H1 (cell line): Measurements from ENCODE around the gene CHPT1. TPM values are rescaled to one million over a fixed set of nuclear protein-coding genes. Genes with fewer than 3 reads are reported as not detected.

Experiments
- CTCF ChIA-PET: fragments of 300-600 bp; sonication (Branson Sonifier 250); formaldehyde crosslinking; loops from one replicate; lab custom pipeline; 2021; ENCODE audit not compliant: partially characterized antibody; lab: Charles Lee
- POLR2A ChIA-PET: fragments of 300-600 bp; sonication (Branson Sonifier 250); formaldehyde crosslinking; loops from one replicate; lab custom pipeline; 2021; ENCODE audit warnings: inconsistent platforms; ENCODE audit not compliant: partially characterized antibody; lab: Charles Lee
- DNase-seq, 2 experiments: peaks; one replicate each; pipeline versions ENCODE4 v3.0.0 to v3.0.0-alpha.2; 2010 to 2022; ENCODE audit warnings: low spot score in 2 of 2, low read depth in 1 of 2, mixed read lengths in 1 of 2
- FAIRE-seq: peaks from 2 replicates; lab custom pipeline; 2011; peaks lifted over from hg19 to GRCh38; lab: Jason Lieb, UNC
- H2AFZ ChIP-seq: 2 replicates; pipeline ENCODE4 v1.8.1; 2012; ENCODE audit warnings: low read length, inconsistent platforms
- H2AK5ac ChIP-seq: 2 replicates; pipeline ENCODE4 v1.6.1; 2013; ENCODE audit warnings: low read depth, low read length
- H2BK120ac ChIP-seq: replicated peaks from 2 replicates; pipeline ENCODE3; 2013; ENCODE audit warnings: low read depth, low read length, inconsistent platforms
- H2BK12ac ChIP-seq: 2 replicates; pipeline ENCODE4 v1.6.1; 2013; ENCODE audit warnings: low read depth, low read length
- H2BK15ac ChIP-seq: 2 replicates; pipeline ENCODE4 v1.6.1; 2013; ENCODE audit warnings: low read length
- H2BK20ac ChIP-seq: 2 replicates; pipeline ENCODE4 v1.6.1; 2013; ENCODE audit warnings: low read length
- H2BK5ac ChIP-seq: 2 replicates; pipeline ENCODE4 v1.6.1; 2013; ENCODE audit warnings: low read depth, low read length
- H3K14ac ChIP-seq: 2 replicates; pipeline ENCODE4 v1.6.1; 2013; ENCODE audit warnings: inconsistent platforms; ENCODE audit not compliant: insufficient read length
- H3K18ac ChIP-seq: 2 replicates; pipeline ENCODE4 v1.6.1; 2013; ENCODE audit warnings: low read length; ENCODE audit errors: extremely low read depth
- H3K23ac ChIP-seq: 2 replicates; pipeline ENCODE4 v1.6.1; 2013; ENCODE audit warnings: inconsistent platforms; ENCODE audit not compliant: insufficient read length
- H3K23me2 ChIP-seq: 2 replicates; pipeline ENCODE4 v1.6.1; 2013; ENCODE audit warnings: low read depth, low read length
- H3K27ac ChIP-seq: 2 replicates; pipeline ENCODE4 v1.6.1; 2011; ENCODE audit warnings: low read depth, low read length, inconsistent platforms
- H3K27me3 ChIP-seq, 4 experiments: replicated peaks in 1 of 4; 1 replicate in 1 of 4; 2 replicates in 3 of 4; pipeline versions ENCODE4 v1.6.1 to v1.8.1; 2011 to 2013; ENCODE audit warnings: low read length in 3 of 4, mild to moderate bottlenecking in 3 of 4, inconsistent platforms in 2 of 4, mixed read lengths in 2 of 4, moderate library complexity in 1 of 4; ENCODE audit not compliant: control insufficient read depth in 3 of 4, insufficient read depth in 3 of 4; ENCODE audit errors: extremely low read depth in 1 of 4
- H3K36me3 ChIP-seq, 4 experiments: 2 replicates each; pipeline versions ENCODE4 v1.6.1 to v1.8.1; 2011 to 2013; ENCODE audit warnings: mild to moderate bottlenecking in 4 of 4, low read length in 3 of 4, moderate library complexity in 2 of 4, control low read depth in 1 of 4, inconsistent platforms in 1 of 4; ENCODE audit not compliant: insufficient read depth in 4 of 4, control insufficient read depth in 2 of 4
- H3K4ac ChIP-seq: replicated peaks from 2 replicates; pipeline ENCODE3; 2013; ENCODE audit warnings: low read length, low read depth, mixed read lengths, inconsistent platforms; ENCODE audit not compliant: insufficient read length
- H3K4me1 ChIP-seq, 4 experiments: replicated peaks in 1 of 4; 1 replicate in 1 of 4; 2 replicates in 3 of 4; pipeline versions ENCODE4 v1.6.1 to v1.8.1; 2011 to 2013; ENCODE audit warnings: low read length in 3 of 4, inconsistent platforms in 2 of 4, mixed read lengths in 1 of 4; ENCODE audit not compliant: insufficient read depth in 4 of 4, control insufficient read depth in 3 of 4
- H3K4me2 ChIP-seq, 2 experiments: 2 replicates each; pipeline versions ENCODE4 v1.6.1 to v1.8.1; 2011 to 2013; ENCODE audit warnings: low read depth in 2 of 2, low read length in 2 of 2, control low read depth in 1 of 2, inconsistent platforms in 1 of 2, mild to moderate bottlenecking in 1 of 2; ENCODE audit not compliant: insufficient read depth in 1 of 2
- H3K4me3 ChIP-seq, 4 experiments: fragments of 200-600, 300-600 bp in 1 of 4; sonication (generic), shearing (Covaris generic), sonication (Bioruptor Twin) in 1 of 4; 2 replicates each; pipeline versions ENCODE4 v1.5.1 to v1.8.1; 2011 to 2016; ENCODE audit warnings: low read length in 4 of 4, low read depth in 3 of 4, control low read depth in 2 of 4, inconsistent platforms in 2 of 4, mild to moderate bottlenecking in 2 of 4, mixed read lengths in 1 of 4, moderate library complexity in 1 of 4; ENCODE audit not compliant: insufficient read depth in 2 of 4; ENCODE audit errors: extremely low read depth in 1 of 4
- H3K56ac ChIP-seq: replicated peaks from 2 replicates; pipeline ENCODE3; 2013; ENCODE audit warnings: low read depth, mild to moderate bottlenecking, mixed read lengths, low read length, inconsistent platforms; ENCODE audit not compliant: insufficient read length
- H3K79me1 ChIP-seq: 2 replicates; pipeline ENCODE4 v1.6.1; 2013; ENCODE audit warnings: low read depth, low read length, control low read depth
- H3K79me2 ChIP-seq, 2 experiments: 2 replicates each; pipeline versions ENCODE4 v1.6.1 to v1.8.1; 2012 to 2013; ENCODE audit warnings: low read length in 2 of 2, mild to moderate bottlenecking in 2 of 2, inconsistent platforms in 1 of 2; ENCODE audit not compliant: insufficient read depth in 2 of 2, control insufficient read depth in 1 of 2
- H3K9ac ChIP-seq, 4 experiments: replicated peaks in 1 of 4; 1 replicate in 1 of 4; 2 replicates in 3 of 4; pipeline versions ENCODE4 v1.6.1 to v1.8.1; 2011 to 2013; ENCODE audit warnings: low read depth in 3 of 4, low read length in 3 of 4, control low read depth in 2 of 4, mild to moderate bottlenecking in 2 of 4, moderate library complexity in 2 of 4, inconsistent platforms in 1 of 4; ENCODE audit errors: extremely low read depth in 1 of 4
- H3K9me3 ChIP-seq, 2 experiments: 2 replicates each; pipeline versions ENCODE4 v1.6.1 to v1.8.1; 2012 to 2013; ENCODE audit warnings: mild to moderate bottlenecking in 2 of 2, moderate library complexity in 2 of 2, control low read depth in 1 of 2, inconsistent platforms in 1 of 2, low read depth in 1 of 2, low read length in 1 of 2, mixed read lengths in 1 of 2; ENCODE audit not compliant: insufficient read depth in 2 of 2
- H4K20me1 ChIP-seq, 2 experiments: replicated peaks in 1 of 2; 2 replicates each; pipeline versions ENCODE3 to v1.8.1; 2011 to 2013; ENCODE audit warnings: inconsistent platforms in 2 of 2, low read length in 2 of 2, mild to moderate bottlenecking in 1 of 2; ENCODE audit not compliant: insufficient read depth in 2 of 2, control insufficient read depth in 1 of 2
- H4K5ac ChIP-seq: 2 replicates; pipeline ENCODE4 v1.6.1; 2013; ENCODE audit warnings: low read length, low read depth, mixed read lengths, inconsistent platforms; ENCODE audit not compliant: insufficient read length
- H4K8ac ChIP-seq: 2 replicates; pipeline ENCODE4 v1.8.0; 2013; ENCODE audit warnings: mild to moderate bottlenecking, moderate library complexity, low read length, inconsistent platforms; ENCODE audit not compliant: insufficient read depth; ENCODE audit errors: extremely low read depth
- H4K91ac ChIP-seq: replicated peaks from 2 replicates; pipeline ENCODE3; 2013; ENCODE audit warnings: low read length, mixed read lengths, inconsistent platforms; ENCODE audit not compliant: insufficient read length
- ASH2L ChIP-seq: fragments of 200-600, 300-600 bp; sonication (generic); IDR thresholded peaks from one replicate; pipeline ENCODE4 v1.7.1; 2017; ENCODE audit warnings: low read length
- CBX8 ChIP-seq: fragments of 300-800, 300-1000 bp; sonication (generic); IDR thresholded peaks from 2 replicates; pipeline ENCODE4 v1.7.1; 2016; ENCODE audit warnings: low read depth, low read length, borderline replicate concordance
- EP300 ChIP-seq, 2 experiments: IDR thresholded peaks; 1 replicate in 1 of 2; 2 replicates in 1 of 2; pipeline ENCODE4 v1.6.1; 2011 to 2012; ENCODE audit warnings: low read depth in 2 of 2, low read length in 2 of 2, mild to moderate bottlenecking in 2 of 2, borderline replicate concordance in 1 of 2, inconsistent platforms in 1 of 2, moderate library complexity in 1 of 2
- HDAC2 ChIP-seq, 2 experiments: fragments of 300-600 bp in 1 of 2; sonication (generic) in 1 of 2; IDR thresholded peaks; 2 replicates each; pipeline ENCODE4 v1.6.1; 2011 to 2012; ENCODE audit warnings: low read depth in 2 of 2, low read length in 2 of 2, mild to moderate bottlenecking in 2 of 2, moderate library complexity in 2 of 2, borderline replicate concordance in 1 of 2, inconsistent platforms in 1 of 2
- JUN ChIP-seq: IDR thresholded peaks from 2 replicates; pipeline ENCODE4 v1.6.1; 2011; ENCODE audit warnings: low read depth, mild to moderate bottlenecking, improper control_type of control experiment, low read length
- JUND ChIP-seq: IDR thresholded peaks from 2 replicates; pipeline ENCODE4 v1.6.1; 2011; ENCODE audit warnings: mild to moderate bottlenecking, improper control_type of control experiment, low read length
- RNF2 ChIP-seq: fragments of 200-900, 300-1000 bp; sonication (generic); IDR thresholded peaks from 2 replicates; pipeline ENCODE4 v1.7.1; 2016; ENCODE audit warnings: borderline replicate concordance, low read depth, mild to moderate bottlenecking, antibody characterized with exemption, low read length; ENCODE audit not compliant: poor library complexity, severe bottlenecking; ENCODE audit errors: missing control alignments
- SIRT6 ChIP-seq: IDR thresholded peaks from one replicate; pipeline ENCODE4 v1.7.1; 2012; ENCODE audit warnings: low read length, inconsistent platforms
- TBP ChIP-seq: IDR thresholded peaks from 2 replicates; pipeline ENCODE4 v1.6.1; 2011; ENCODE audit warnings: low read depth, low read length, improper control_type of control experiment
- WGBS, 2 experiments: shearing (Covaris generic) in 1 of 2; methylation state at CpG; one replicate each; pipeline versions ENCODE4 v1.1.6 to v1.1.7; 2013 to 2015; ENCODE audit warnings: low lambda C conversion rate in 2 of 2, mixed read lengths in 2 of 2, inconsistent platforms in 1 of 2, low coverage in 1 of 2, missing lambda C conversion rate in 1 of 2; ENCODE audit not compliant: insufficient replicate concordance in 2 of 2, insufficient coverage in 1 of 2, insufficient read length in 1 of 2; ENCODE audit errors: extremely low coverage in 1 of 2, missing lambda C conversion rate in 1 of 2; 5-methylcytosine and 5-hydroxymethylcytosine counted together
- polyA plus RNA-seq, 7 experiments: library from polyadenylated mRNA; depleted of rRNA in 3 of 7; stranded (reverse) in 5 of 7; unstranded in 2 of 7; fragments of >200 nt in 5 of 7; fragments of 200-250 nt in 2 of 7; gene quantifications; 1 replicate in 5 of 7; 2 replicates in 1 of 7; 4 replicates in 1 of 7; pipeline versions ENCODE4 v1.2.1 to v1.2.3, GENCODE V29; 2011 to 2013; ENCODE audit warnings: missing spikeins in 2 of 7, mixed read lengths in 2 of 7
- total RNA-seq: library from RNA; stranded (reverse); fragmentation: NEBNext Ultra II Directional; extraction: Animal tissue kit (Norgen Biotek cat#: 25700); gene quantifications from 2 replicates; pipeline ENCODE4 v1.2.1, GENCODE V29; 2021

Gene CHPT1
- total and polyA plus RNA-seq, 2 of the 8 experiments (the other 6 are each of a cell fraction or from before 2014, with no cell fraction given) = 13.3 to 22.5 TPM

GRCh38 chr12:101750152-101750551, 52.7 kb downstream of the CHPT1 start:
- FAIRE-seq = no peak
- no peak overlapping the region for H2BK20ac ChIP-seq

More at GRCh38 chr12:101750152-101750551, 52.7 kb downstream of the CHPT1 start:
- Histone ChIP-seq H3K56ac (no peak overlapping the region), H4K5ac (no peak overlapping the region), H2AK5ac (no peak overlapping the region), H2BK120ac (no peak overlapping the region), H4K8ac (no peak overlapping the region), H3K14ac (no peak overlapping the region), H3K23me2 (no peaks in the 10 kb centered on the region), H3K27ac (no peak overlapping the region), H3K23ac (no peak overlapping the region), H3K4ac (no peak overlapping the region), H3K36me3 (peaks cover 6 to 52% (median 24%) of the 10 kb centered on the region in 4 experiments), H3K79me2 (no peaks in the 10 kb centered on the region), H3K27me3 (no peaks in the 10 kb centered on the region), H4K20me1 (no peaks in the 10 kb centered on the region), H4K91ac (no peak overlapping the region), H3K4me2 (0 out of 4 replicates have a peak overlapping the region, but pooled peaks of 1 of the 2 experiments have one; percentile 27), H2BK5ac (no peak overlapping the region), H2AFZ (no peak overlapping the region), H2BK15ac (no peak overlapping the region), H3K9me3 (no peaks in the 10 kb centered on the region), H3K4me3 (no peak overlapping the region), H3K4me1 (peaks cover 0 to 3% (median 3%) of the 10 kb centered on the region in 4 experiments; a peak in 3 of 7 replicates), H3K18ac (no peak overlapping the region), H3K9ac (no peak overlapping the region), H3K79me1 (0 out of 2 replicates have a peak, but pooled peaks cover 3% of the 10 kb centered on the region), H2BK12ac (no peak overlapping the region)
- DNase-seq = no peak
- POLR2A ChIA-PET = no interaction called here
- CTCF ChIA-PET = interaction anchor here (3.1 kb wide), 1 partner anchor 11 kb away, joined by 21 read pairs; no protein-coding TSS in a partner anchor
- 83% methylated on average over 4 of the region's 4 CpGs; no CpG with 5 or more reads in 1 of the 2 experiments for WGBS, 2 experiments
- TF ChIP-seq JUND = no peak
- no peak for TF ChIP-seq EP300 (IDR thresholded peaks at IDR 0.05; ENCODE audit: borderline replicate concordance in 1 of 2, low read depth in 2 of 2, low read length in 2 of 2)
- no peak for TF ChIP-seq CBX8
- TF ChIP-seq TBP = no peak
- TF ChIP-seq SIRT6 = no peak
- TF ChIP-seq ASH2L = no peak
- no peak for TF ChIP-seq RNF2
- no peak for TF ChIP-seq JUN
- no peak for TF ChIP-seq HDAC2 (IDR thresholded peaks at IDR 0.05; ENCODE audit: borderline replicate concordance in 1 of 2, low read depth in 2 of 2, low read length in 2 of 2)
